B cell (primary cell): Measurements from ENCODE around the gene SPTB. TPM values are rescaled to one million over a fixed set of nuclear protein-coding genes. Genes with fewer than 3 reads are reported as not detected.

Experiments
- ATAC-seq: fragments of 200-7000 bp; cut with Tn5 transposase; one replicate; pipeline ENCODE4 v1.10.0; 2021; ENCODE audit warnings: low read depth, mild to moderate bottlenecking, moderate number of reproducible peaks, moderate library complexity
- CTCF ChIA-PET: fragments of 350-600 bp; sonication (Branson Sonifier 250); formaldehyde crosslinking; loops from one replicate; lab custom pipeline; 2021; ENCODE audit warnings: antibody characterized with exemption, inconsistent platforms; lab: Charles Lee
- POLR2A ChIA-PET: fragments of 350-600 bp; sonication (Branson Sonifier 250); formaldehyde crosslinking; loops from one replicate; lab custom pipeline; 2021; ENCODE audit warnings: antibody characterized with exemption; lab: Charles Lee
- DNase-seq: peaks from one replicate; pipeline ENCODE4 v3.0.0; 2013
- H2AFZ ChIP-seq: 2 replicates; pipeline ENCODE4 v1.6.1; 2012; ENCODE audit warnings: mild to moderate bottlenecking, low read depth, low read length; ENCODE audit not compliant: insufficient read depth, poor library complexity, severe bottlenecking
- H3K27ac ChIP-seq, 2 donors: 1 replicate in 1 of 2; 2 replicates in 1 of 2; pipeline ENCODE4 v1.5.1; 2012 to 2013; ENCODE audit warnings: low read length in 2 of 2, mild to moderate bottlenecking in 2 of 2, moderate library complexity in 1 of 2
- H3K27me3 ChIP-seq, 4 experiments: fragments of 200-600 bp in 1 of 4; sonication (generic) in 1 of 4; replicated peaks in 1 of 4; 1 replicate in 2 of 4; 2 replicates in 2 of 4; pipeline versions ENCODE4 v1.6.1 to v1.7.0; 2013 to 2016; ENCODE audit warnings: low read length in 3 of 4, mild to moderate bottlenecking in 2 of 4, mixed read lengths in 1 of 4, moderate library complexity in 1 of 4; ENCODE audit not compliant: insufficient read depth in 4 of 4, control insufficient read depth in 3 of 4; ENCODE audit errors: control extremely low read depth in 1 of 4
- H3K36me3 ChIP-seq, 2 experiments: replicated peaks in 1 of 2; 1 replicate in 1 of 2; 2 replicates in 1 of 2; pipeline versions ENCODE4 v1.6.1 to v1.7.1; 2013; ENCODE audit warnings: low read length in 1 of 2; ENCODE audit not compliant: insufficient read depth in 2 of 2, control insufficient read depth in 1 of 2; ENCODE audit errors: control extremely low read depth in 1 of 2, extremely low read depth in 1 of 2
- H3K4me1 ChIP-seq, 2 donors: fragments of 200-600 bp in 1 of 2; sonication (generic) in 1 of 2; 1 replicate in 1 of 2; 2 replicates in 1 of 2; pipeline versions ENCODE4 v1.5.1 to v1.6.1; 2013 to 2017; ENCODE audit warnings: low read length in 2 of 2; ENCODE audit not compliant: control insufficient read depth in 2 of 2, insufficient read depth in 2 of 2
- H3K4me2 ChIP-seq: replicated peaks from 2 replicates; pipeline ENCODE3; 2012; ENCODE audit warnings: mild to moderate bottlenecking, low read depth, low read length; ENCODE audit not compliant: poor library complexity, severe bottlenecking
- H3K4me3 ChIP-seq, 5 experiments: fragments of 200-600 bp in 1 of 5; sonication (generic) in 1 of 5; 1 replicate in 3 of 5; 2 replicates in 2 of 5; pipeline versions ENCODE4 v1.5.1 to v1.7.0; 2011 to 2016; ENCODE audit warnings: low read length in 4 of 5, mild to moderate bottlenecking in 4 of 5, low read depth in 2 of 5, control low read depth in 1 of 5, moderate library complexity in 1 of 5; ENCODE audit not compliant: insufficient read depth in 1 of 5; ENCODE audit errors: control extremely low read depth in 1 of 5, extremely low read depth in 1 of 5
- H3K79me2 ChIP-seq: fragments of 200-600 bp; sonication (generic); one replicate; pipeline ENCODE4 v1.6.0; 2016; ENCODE audit warnings: low read length; ENCODE audit not compliant: control insufficient read depth, insufficient read depth
- H3K9ac ChIP-seq: fragments of 200-600 bp; sonication (generic); 2 replicates; pipeline ENCODE4 v1.6.1; 2017; ENCODE audit warnings: mild to moderate bottlenecking, low read length, moderate library complexity
- H3K9me3 ChIP-seq, 3 donors: one replicate each; pipeline versions ENCODE4 v1.6.1 to v1.7.1; 2013; ENCODE audit warnings: low read length in 2 of 3; ENCODE audit not compliant: control insufficient read depth in 2 of 3, insufficient read depth in 1 of 3; ENCODE audit errors: control extremely low read depth in 1 of 3
- H4K20me1 ChIP-seq: 2 replicates; pipeline ENCODE4 v1.6.0; 2012; ENCODE audit warnings: mild to moderate bottlenecking, low read length; ENCODE audit not compliant: insufficient read depth, control insufficient read depth, poor library complexity, severe bottlenecking
- H3K27ac Mint-ChIP-seq: one replicate; pipeline ENCODE4 v1.8.0; 2021; ENCODE audit warnings: mixed read lengths
- H3K27me3 Mint-ChIP-seq: one replicate; pipeline ENCODE4 v1.8.0; 2021; ENCODE audit warnings: mixed read lengths
- H3K4me1 Mint-ChIP-seq: one replicate; pipeline ENCODE4 v1.8.0; 2021; ENCODE audit warnings: mixed read lengths
- H3K4me3 Mint-ChIP-seq: one replicate; pipeline ENCODE4 v1.8.0; 2021; ENCODE audit warnings: mixed read lengths
- H3K9me3 Mint-ChIP-seq: one replicate; pipeline ENCODE4 v1.8.0; 2022; ENCODE audit warnings: mixed read lengths; ENCODE audit not compliant: insufficient read depth
- CTCF ChIP-seq: fragments of 200-600 bp; IDR thresholded peaks from one replicate; pipeline ENCODE4 v1.8.0; 2022; ENCODE audit warnings: antibody characterized with exemption, mild to moderate bottlenecking
- EZH2 ChIP-seq: IDR thresholded peaks from 2 replicates; pipeline ENCODE4 v1.6.1; 2012; ENCODE audit warnings: borderline replicate concordance, low read depth, mild to moderate bottlenecking, moderate library complexity, low read length; ENCODE audit not compliant: insufficient read depth, poor library complexity, severe bottlenecking
- WGBS: methylation state at CpG from one replicate; pipeline ENCODE4 v1.1.5; 2013; ENCODE audit warnings: missing lambda C conversion rate; ENCODE audit not compliant: insufficient coverage; 5-methylcytosine and 5-hydroxymethylcytosine counted together
- intact Hi-C: fragments of 100-400 bp; cut with micrococcal nuclease; formaldehyde crosslinking; loops from one replicate; pipeline ENCODE4 v1.10.0; 2022
- polyA plus RNA-seq: library from polyadenylated mRNA; depleted of rRNA; stranded (reverse); fragments of >200 nt; gene quantifications from 2 replicates; pipeline ENCODE4 v1.2.3, GENCODE V29; 2012
- total RNA-seq, 2 donors: library from RNA; stranded (reverse); fragments of 120-200 nt in 1 of 2; gene quantifications; 1 replicate in 1 of 2; 2 replicates in 1 of 2; pipeline versions ENCODE4 v1.2.3 to v1.2.4, GENCODE V29; 2013 to 2022

SPTB gene
- total and polyA plus RNA-seq, 2 donors (not counting 1 experiment from before 2014, with no cell fraction given) = 0.12 TPM; not detected in 1

- Histone ChIP-seq H3K4me1 (peaks cover 17 to 20% of the 10 kb centered on the region in 2 donors), H4K20me1 (peaks cover 23% of the 10 kb centered on the region), H3K9ac (no peak overlapping the region), H3K27ac (no peak overlapping the region), H3K9me3 (no peaks in the 10 kb centered on the region), H3K79me2 (peaks cover 35% of the 10 kb centered on the region), H2AFZ (no peak overlapping the region), H3K36me3 (no peaks in the 10 kb centered on the region), H3K27me3 (peaks cover 0 to 4% (median 0%) of the 10 kb centered on the region in 4 experiments), H3K4me2 (no peak overlapping the region), H3K4me3 (no peak overlapping the region)
- Mint-ChIP-seq H3K27me3 (peaks cover 22% of the 10 kb centered on the region), H3K27ac (no peak overlapping the region), H3K4me1 (peaks cover 26% of the 10 kb centered on the region), H3K9me3 (no peaks in the 10 kb centered on the region), H3K4me3 (no peak overlapping the region)
- no CpG with 5 or more reads among the region's 1 CpG for WGBS
- no peak for DNase-seq
- POLR2A ChIA-PET = no interaction called here
- intact Hi-C loops = loop anchor here (5.0 to 10.0 kb wide), 3 partner anchors 60 to 1367 kb away; partner anchors contain the start of genes HSPA2, PPP2R5E and RAB15
- no peak for ATAC-seq
- CTCF ChIA-PET = no interaction called here
- TF ChIP-seq CTCF (no peak), EZH2 (no peak)
Measured at GRCh38 chr14:64912261-64912660, 32.6 kb upstream of the SPTB start.

GRCh38 chr14:64910847-64911495, 31.3 kb upstream of the SPTB start:
- no peak overlapping the region for H2AFZ ChIP-seq
- H3K79me2 ChIP-seq = peaks cover 22% of the 10 kb centered on the region
- no peak overlapping the region for H3K4me3 ChIP-seq
- CTCF ChIA-PET = interaction anchor here (0.7 to 1.9 kb wide), 4 partner anchors 19 to 459 kb away, joined by 3 to 8 read pairs (median 5); no protein-coding TSS in a partner anchor
- H3K27me3 ChIP-seq = peaks cover 0 to 5% (median 2%) of the 10 kb centered on the region in 4 experiments
- POLR2A ChIA-PET = no interaction called here
- no peak for ATAC-seq
- 77% methylated on average over 2 of the region's 3 CpGs for WGBS
- H3K9ac ChIP-seq = no peak overlapping the region
- peaks cover 11% of the 10 kb centered on the region for H4K20me1 ChIP-seq
- Mint-ChIP-seq H3K27me3 (peaks cover 29% of the 10 kb centered on the region), H3K4me3 (no peak overlapping the region), H3K27ac (no peak overlapping the region), H3K4me1 (peaks cover 19% of the 10 kb centered on the region), H3K9me3 (no peaks in the 10 kb centered on the region)
- peaks cover 14 to 18% of the 10 kb centered on the region in 2 donors for H3K4me1 ChIP-seq
- TF ChIP-seq CTCF = peak; percentile 31
- TF ChIP-seq EZH2 = no peak
- intact Hi-C loops = loop anchor here (5.0 to 10.0 kb wide), 3 partner anchors 61 to 1366 kb away; partner anchors contain the start of genes HSPA2, PPP2R5E and RAB15
- DNase-seq = no peak
- H3K9me3 ChIP-seq = no peaks in the 10 kb centered on the region
- no peaks in the 10 kb centered on the region for H3K36me3 ChIP-seq
- no peak overlapping the region for H3K4me2 ChIP-seq
- no peak overlapping the region for H3K27ac ChIP-seq
